OCI-LY7 (cell line): ENCODE measurements around the gene CLCN4. TPM values are rescaled to one million over a fixed set of nuclear protein-coding genes. Genes with fewer than 3 reads are reported as not detected.

Experiments
- BruUV-seq: library from RNA; stranded (reverse); fragments of 400-500 nt; replicated peaks from 2 replicates; lab custom pipeline; 2021; lab: Mats Ljungman, UMichigan
- CTCF ChIA-PET: fragments of 300-600 bp; sonication (Branson Sonifier 250); formaldehyde crosslinking; loops from one replicate; lab custom pipeline; 2022; ENCODE audit warnings: antibody characterized with exemption; ENCODE audit not compliant: unreplicated experiment; lab: Charles Lee
- POLR2A ChIA-PET: fragments of 300-600 bp; sonication (Branson Sonifier 250); formaldehyde crosslinking; loops from one replicate; lab custom pipeline; 2022; ENCODE audit warnings: antibody characterized with exemption; lab: Charles Lee
- DNase-seq: peaks from one replicate; pipeline ENCODE4 v3.0.0-alpha.2; 2015; ENCODE audit warnings: low spot score
- H2AFZ ChIP-seq: fragments of 200-600 bp; sonication (generic), shearing (Covaris generic); 2 replicates; pipeline ENCODE4 v1.6.1; 2014; ENCODE audit warnings: mild to moderate bottlenecking, antibody characterized with exemption, low read length, moderate library complexity
- H3K27ac ChIP-seq: fragments of 200-600 bp; sonication (generic); 2 replicates; pipeline ENCODE4 v1.5.1; 2014; ENCODE audit warnings: mixed run types, low read depth, mild to moderate bottlenecking, moderate library complexity, low read length, inconsistent platforms; ENCODE audit not compliant: poor library complexity, severe bottlenecking
- H3K36me3 ChIP-seq: fragments of 200-600 bp; sonication (generic); 2 replicates; pipeline ENCODE4 v1.6.1; 2014; ENCODE audit warnings: mild to moderate bottlenecking, antibody characterized with exemption, low read length, moderate library complexity, mixed read lengths; ENCODE audit not compliant: insufficient read depth
- H3K4me1 ChIP-seq: fragments of 200-600 bp; sonication (generic); 2 replicates; pipeline ENCODE4 v1.5.1; 2014; ENCODE audit warnings: mild to moderate bottlenecking, low read length; ENCODE audit not compliant: insufficient read depth, poor library complexity, severe bottlenecking
- H3K4me2 ChIP-seq: fragments of 200-600 bp; sonication (generic); 2 replicates; pipeline ENCODE4 v1.6.1; 2014; ENCODE audit warnings: mild to moderate bottlenecking, low read length
- H3K4me3 ChIP-seq: fragments of 200-600 bp; sonication (generic); 2 replicates; pipeline ENCODE4 v1.5.1; 2014; ENCODE audit warnings: mild to moderate bottlenecking, low read depth, low read length; ENCODE audit not compliant: poor library complexity, severe bottlenecking
- H3K79me2 ChIP-seq: fragments of 200-600 bp; sonication (generic); 2 replicates; pipeline ENCODE4 v1.6.1; 2016; ENCODE audit warnings: low read depth, mild to moderate bottlenecking, low read length, moderate library complexity, mixed read lengths; ENCODE audit not compliant: insufficient read depth
- H3K9me2 ChIP-seq: fragments of 200-600 bp; sonication (generic); 2 replicates; pipeline ENCODE4 v1.6.1; 2016; ENCODE audit warnings: mild to moderate bottlenecking, low read length, mixed read lengths; ENCODE audit not compliant: insufficient read depth
- H3K9me3 ChIP-seq: fragments of 200-600 bp; sonication (generic); 2 replicates; pipeline ENCODE4 v1.6.1; 2014; ENCODE audit warnings: mild to moderate bottlenecking, mixed run types, low read length, mixed read lengths
- H4K20me1 ChIP-seq: fragments of 200-600 bp; sonication (generic); 2 replicates; pipeline ENCODE4 v1.6.1; 2014; ENCODE audit warnings: mild to moderate bottlenecking, antibody characterized with exemption, low read length, moderate library complexity, mixed read lengths; ENCODE audit not compliant: insufficient read depth
- CTCF ChIP-seq: fragments of 200-600 bp; sonication (generic); conservative IDR thresholded peaks from 2 replicates; pipeline ENCODE4 v1.5.1; 2014; ENCODE audit warnings: mild to moderate bottlenecking, antibody characterized with exemption, low read length, moderate library complexity, mixed read lengths
- EZH2phosphoT487 ChIP-seq: fragments of 200-600 bp; sonication (generic); IDR thresholded peaks from 2 replicates; pipeline ENCODE4 v1.6.1; 2018; ENCODE audit warnings: low read depth, borderline replicate concordance, mild to moderate bottlenecking, mixed run types, antibody characterized with exemption, low read length, moderate library complexity, mixed read lengths
- intact Hi-C: fragments of 100-400 bp; cut with micrococcal nuclease; formaldehyde crosslinking; loops from one replicate; pipeline ENCODE4 v1.10.0; 2022; ENCODE audit not compliant: unreplicated experiment
- total RNA-seq, 2 experiments: library from RNA; depleted of rRNA in 1 of 2; stranded (reverse); fragments of >200 nt in 1 of 2; shearing (Covaris generic) in 1 of 2; gene quantifications; 2 replicates each; pipeline ENCODE4 v1.2.3, GENCODE V29; 2014 to 2022

Gene CLCN4
- total RNA-seq, 2 experiments from 2014 or later: 7.8 to 9.7 TPM

GRCh38 chrX:10120331-10120730 lies 36.4 kb upstream of the CLCN4 start:
- Histone ChIP-seq H3K4me3 (no peak overlapping the region), H3K36me3 (peaks cover 72% of the 10 kb centered on the region), H4K20me1 (no peaks in the 10 kb centered on the region), H3K79me2 (no peaks in the 10 kb centered on the region), H2AFZ (no peak overlapping the region), H3K27ac (no peak overlapping the region), H3K9me2 (no peaks in the 10 kb centered on the region), H3K4me2 (no peak overlapping the region), H3K9me3 (no peaks in the 10 kb centered on the region; the same call in 1 of the 2 replicates), H3K4me1 (peaks cover 71% of the 10 kb centered on the region)
- ChIA-PET CTCF (interaction anchor here (0.6 to 1.4 kb wide), 2 partner anchors 37 to 1019 kb away, joined by 4 to 9 read pairs; no protein-coding TSS in a partner anchor), POLR2A (interaction anchor here (0.5 to 1.1 kb wide), 3 partner anchors 13 to 121 kb away, joined by 4 to 5 read pairs (median 4); no protein-coding TSS in a partner anchor)
- intact Hi-C loops: no loop called here
- no peak for DNase-seq
- BruUV-seq: no TSS peak
- TF ChIP-seq CTCF (no peak), EZH2phosphoT487 (no peak)

- Histone ChIP-seq H4K20me1 (no peaks in the 10 kb centered on the region), H3K4me1 (peaks cover 67% of the 10 kb centered on the region), H3K36me3 (peaks cover 71% of the 10 kb centered on the region), H3K9me2 (no peaks in the 10 kb centered on the region), H3K4me3 (no peak overlapping the region), H3K4me2 (peak overlapping the region; percentile 61; the same call in 1 of the 2 replicates), H3K27ac (peak overlapping the region; percentile 77), H3K79me2 (no peaks in the 10 kb centered on the region), H3K9me3 (no peaks in the 10 kb centered on the region; the same call in 1 of the 2 replicates), H2AFZ (no peak overlapping the region)
- no TSS peak for BruUV-seq
- TF ChIP-seq EZH2phosphoT487 (no peak), CTCF (no peak)
- intact Hi-C loops: no loop called here
- DNase-seq: no peak
- CTCF ChIA-PET: interaction anchor here (0.6 to 1.4 kb wide), 3 partner anchors 10 to 1019 kb away, joined by 3 to 9 read pairs (median 4); no protein-coding TSS in a partner anchor
- POLR2A ChIA-PET: interaction anchor here (0.6 to 1.1 kb wide), 3 partner anchors 14 to 52 kb away, joined by 4 to 6 read pairs (median 4); no protein-coding TSS in a partner anchor
Observed at GRCh38 chrX:10120828-10121227, 35.9 kb upstream of the CLCN4 start.

- peaks cover 70% of the 10 kb centered on the region for H3K36me3 ChIP-seq
- peak; percentile 88 for DNase-seq
- H3K4me1 ChIP-seq: peaks cover 58% of the 10 kb centered on the region
- no TSS peak for BruUV-seq
- intact Hi-C loops: no loop called here
- ChIA-PET CTCF (interaction anchor here (1.0 to 1.4 kb wide), 2 partner anchors 11 to 39 kb away, joined by 3 to 4 read pairs; no protein-coding TSS in a partner anchor), POLR2A (interaction anchor here (0.6 kb wide), 2 partner anchors 11 to 1250 kb away, joined by 3 read pairs; no protein-coding TSS in a partner anchor)
- no peaks in the 10 kb centered on the region for H3K9me2 ChIP-seq
- H3K4me2 ChIP-seq: peak overlapping the region; percentile 61
- peak overlapping the region; percentile 22 for H3K4me3 ChIP-seq
- no peaks in the 10 kb centered on the region for H4K20me1 ChIP-seq
- H2AFZ ChIP-seq: no peak overlapping the region
- no peaks in the 10 kb centered on the region; the same call in 1 of the 2 replicates for H3K9me3 ChIP-seq
- TF ChIP-seq CTCF (no peak), EZH2phosphoT487 (no peak)
- H3K79me2 ChIP-seq: no peaks in the 10 kb centered on the region
- H3K27ac ChIP-seq: peak overlapping the region; percentile 77
Observed at GRCh38 chrX:10121787-10122186, 35.0 kb upstream of the CLCN4 start.
